GM21717 (cell line): ENCODE results near the gene ROR2.

Experiments
- ATAC-seq: cut with Tn5 transposase; IDR thresholded peaks from one replicate; pipeline ENCODE4 v1.9.1; 2021; ENCODE audit warnings: mild to moderate bottlenecking, moderate library complexity; ENCODE audit not compliant: unreplicated experiment

ROR2 gene

GRCh38 chr9:91820126-91820750 is 129.8 kb downstream of the ROR2 start:
- ATAC-seq = no peak

GRCh38 chr9:91818647-91819403 is 131.2 kb downstream of the ROR2 start:
- ATAC-seq = no peak

GRCh38 chr9:91818225-91818585 is 131.8 kb downstream of the ROR2 start:
- ATAC-seq = no peak

GRCh38 chr9:91817493-91818224 is 132.4 kb downstream of the ROR2 start:
- no peak for ATAC-seq

GRCh38 chr9:91817106-91817492 is 132.9 kb downstream of the ROR2 start:
- no peak for ATAC-seq

GRCh38 chr9:91816356-91816755 is 133.7 kb downstream of the ROR2 start:
- no peak for ATAC-seq

- ATAC-seq = no peak
Measured at GRCh38 chr9:91815896-91816295, 134.1 kb downstream of the ROR2 start.

- no peak for ATAC-seq
Measured at GRCh38 chr9:91814753-91815152, 135.3 kb downstream of the ROR2 start.

GRCh38 chr9:91814201-91814600 is 135.8 kb downstream of the ROR2 start:
- ATAC-seq = no peak

- ATAC-seq = no peak
Measured at GRCh38 chr9:91813176-91813795, 136.7 kb downstream of the ROR2 start.

GRCh38 chr9:91812191-91812590 is 137.8 kb downstream of the ROR2 start:
- no peak for ATAC-seq

- no peak for ATAC-seq
Measured at GRCh38 chr9:91811024-91811909, 138.8 kb downstream of the ROR2 start.

- no peak for ATAC-seq
Measured at GRCh38 chr9:91810286-91810905, 139.6 kb downstream of the ROR2 start.

- no peak for ATAC-seq
Measured at GRCh38 chr9:91809581-91810285, 140.3 kb downstream of the ROR2 start.

GRCh38 chr9:91807643-91808246 is 142.3 kb downstream of the ROR2 start:
- ATAC-seq = no peak

GRCh38 chr9:91805031-91805430 is 145.0 kb downstream of the ROR2 start:
- ATAC-seq = no peak

- no peak for ATAC-seq
Measured at GRCh38 chr9:91803970-91804752, 145.9 kb downstream of the ROR2 start.
